A549 (cell line): ENCODE data around the gene APRT. TPM values are rescaled to one million over a fixed set of nuclear protein-coding genes. Genes with fewer than 3 reads are reported as not detected.

Source experiments
- ATAC-seq, 2 experiments: fragments of 200-7000 bp in 1 of 2; fragments of >200 bp in 1 of 2; cut with Nextera tagmentation in 1 of 2; cut with Tn5 transposase in 1 of 2; 3 replicates each; pipeline versions ENCODE4 v1.8.0 to v1.9.1; 2018 to 2020; ENCODE audit warnings: mild to moderate bottlenecking in 1 of 2, moderate library complexity in 1 of 2
- CTCF ChIA-PET: fragments of 300-600 bp; sonication (Branson Sonifier 250); formaldehyde crosslinking; extraction: SDS; loops from one replicate; lab custom pipeline; 2021; ENCODE audit warnings: antibody characterized with exemption, inconsistent platforms; lab: Yijun Ruan, JAX
- POLR2A ChIA-PET: fragments of 350-600 bp; formaldehyde crosslinking; extraction: SDS; loops from one replicate; lab custom pipeline; 2021; ENCODE audit warnings: antibody characterized with exemption, inconsistent platforms; lab: Yijun Ruan, JAX
- DNase-seq, 2 experiments: peaks; one replicate each; pipeline versions ENCODE4 v3.0.0 to v3.0.0-alpha.2; 2011 to 2016; ENCODE audit warnings: low read depth in 1 of 2, low spot score in 1 of 2
- FAIRE-seq: peaks from 2 replicates; lab custom pipeline; 2011; peaks lifted over from hg19 to GRCh38; lab: Jason Lieb, UNC
- H3K27ac ChIP-seq, 2 experiments: fragments of >200 bp; sonication (Bioruptor Twin); formaldehyde crosslinking; 3 replicates each; pipeline ENCODE4 v1.5.1; 2016 to 2017
- H3K4me1 ChIP-seq: fragments of >200 bp; sonication (Bioruptor Twin); formaldehyde crosslinking; 3 replicates; pipeline ENCODE4 v1.6.1; 2016
- H3K4me2 ChIP-seq: fragments of >200 bp; sonication (Bioruptor Twin); formaldehyde crosslinking; 3 replicates; pipeline ENCODE4 v1.6.1; 2016
- H3K4me3 ChIP-seq: fragments of >200 bp; sonication (Bioruptor Twin); formaldehyde crosslinking; 3 replicates; pipeline ENCODE4 v1.5.1; 2016
- H3K9me3 ChIP-seq: fragments of >200 bp; sonication (Bioruptor Twin); formaldehyde crosslinking; 3 replicates; pipeline ENCODE4 v1.6.1; 2016
- CBX8 ChIP-seq: fragments of 200-600 bp; sonication (generic); IDR thresholded peaks from 2 replicates; pipeline ENCODE4 v1.6.1; 2016
- CEBPB ChIP-seq, 2 experiments: fragments of >200 bp in 1 of 2; sonication (Bioruptor Twin) in 1 of 2; formaldehyde crosslinking in 1 of 2; IDR thresholded peaks; 2 replicates each; pipeline ENCODE4 v1.6.1; 2012 to 2016
- CTCF ChIP-seq: fragments of >200 bp; sonication (Bioruptor Twin); formaldehyde crosslinking; IDR thresholded peaks from 3 replicates; pipeline ENCODE4 v1.5.1; 2016
- EHF ChIP-seq: fragments of 250-450 bp; sonication (Bioruptor Pico); IDR thresholded peaks from 2 replicates; pipeline ENCODE4 v1.5.0; 2020; ENCODE audit warnings: mild to moderate bottlenecking
- EHMT2 ChIP-seq: fragments of 200-600 bp; sonication (generic); IDR thresholded peaks from 2 replicates; pipeline ENCODE4 v1.6.1; 2016; ENCODE audit warnings: antibody characterized with exemption, low read depth, mild to moderate bottlenecking, moderate library complexity
- FOSB ChIP-seq: fragments of 250-450 bp; sonication (Bioruptor Pico); IDR thresholded peaks from 2 replicates; pipeline ENCODE4 v1.5.0; 2020; ENCODE audit warnings: mild to moderate bottlenecking, moderate library complexity
- FOSL2 ChIP-seq, 2 experiments: fragments of 450-650 bp in 1 of 2; fragments of >200 bp in 1 of 2; sonication (Bioruptor Twin) in 1 of 2; formaldehyde crosslinking; IDR thresholded peaks; 2 replicates each; pipeline versions ENCODE4 v1.5.0 to v1.6.1; 2016 to 2020; ENCODE audit warnings: mild to moderate bottlenecking in 1 of 2, moderate library complexity in 1 of 2
- GATA3 ChIP-seq: IDR thresholded peaks from 2 replicates; pipeline ENCODE4 v1.6.1; 2012; ENCODE audit warnings: borderline replicate concordance
- HDAC2 ChIP-seq: fragments of 200-600 bp; sonication (generic); IDR thresholded peaks from 2 replicates; pipeline ENCODE4 v1.6.1; 2016
- HES2 ChIP-seq: fragments of >200 bp; sonication (Bioruptor Twin); formaldehyde crosslinking; IDR thresholded peaks from 2 replicates; pipeline ENCODE4 v1.6.1; 2016
- HMGXB4 ChIP-seq: fragments of 250-450 bp; sonication (Bioruptor Pico); IDR thresholded peaks from 2 replicates; pipeline ENCODE4 v1.5.0; 2021; ENCODE audit warnings: mild to moderate bottlenecking, moderate library complexity, borderline replicate concordance
- HOXA7 ChIP-seq: fragments of 250-450 bp; sonication (Bioruptor Pico); IDR thresholded peaks from 2 replicates; pipeline ENCODE4 v1.5.0; 2020; ENCODE audit warnings: mild to moderate bottlenecking, moderate library complexity
- JUN ChIP-seq, 2 experiments: fragments of >200 bp; sonication (Bioruptor Twin); formaldehyde crosslinking; IDR thresholded peaks; 2 replicates in 1 of 2; 3 replicates in 1 of 2; pipeline ENCODE4 v1.6.1; 2016 to 2017
- MAFK ChIP-seq: fragments of 450-650 bp; IDR thresholded peaks from 2 replicates; pipeline ENCODE4 v1.6.1; 2014; ENCODE audit not compliant: partially characterized antibody
- MAX ChIP-seq: IDR thresholded peaks from 2 replicates; pipeline ENCODE4 v1.6.1; 2012
- MAZ ChIP-seq: fragments of 150-350 bp; IDR thresholded peaks from 2 replicates; pipeline ENCODE4 v1.6.1; 2014; ENCODE audit warnings: antibody characterized with exemption, low read depth, low read length, borderline replicate concordance
- MYC ChIP-seq: IDR thresholded peaks from 2 replicates; pipeline ENCODE4 v1.6.1; 2012; ENCODE audit warnings: mild to moderate bottlenecking, inconsistent platforms, low read length, improper control_type of control experiment, borderline replicate concordance
- NFE2L2 ChIP-seq: fragments of 150-350 bp; conservative IDR thresholded peaks from 2 replicates; pipeline ENCODE4 v1.6.1; 2014; ENCODE audit warnings: low read length
- POLR2A ChIP-seq: IDR thresholded peaks from 2 replicates; pipeline ENCODE4 v1.6.1; 2012; ENCODE audit warnings: mild to moderate bottlenecking, low read length
- POLR2AphosphoS2 ChIP-seq: conservative IDR thresholded peaks from 2 replicates; pipeline ENCODE4 v1.6.1; 2012; ENCODE audit warnings: low read length, improper control_type of control experiment, inconsistent platforms
- RAD21 ChIP-seq, 2 experiments: fragments of >200 bp in 1 of 2; sonication (Bioruptor Twin) in 1 of 2; formaldehyde crosslinking in 1 of 2; IDR thresholded peaks in 1 of 2; conservative IDR thresholded peaks in 1 of 2; 2 replicates in 1 of 2; 3 replicates in 1 of 2; pipeline ENCODE4 v1.6.1; 2012 to 2018; ENCODE audit warnings: inconsistent platforms in 1 of 2
- RCOR1 ChIP-seq: fragments of 150-350 bp; IDR thresholded peaks from 2 replicates; pipeline ENCODE4 v1.6.1; 2014; ENCODE audit warnings: antibody characterized with exemption, low read length, low read depth
- SMC3 ChIP-seq: fragments of >200 bp; sonication (Bioruptor Twin); formaldehyde crosslinking; IDR thresholded peaks from 3 replicates; pipeline ENCODE4 v1.6.1; 2018; ENCODE audit warnings: inconsistent platforms
- TFCP2L1 ChIP-seq: fragments of 250-450 bp; sonication (Bioruptor Pico); IDR thresholded peaks from 2 replicates; pipeline ENCODE4 v1.5.0; 2021; ENCODE audit warnings: mild to moderate bottlenecking
- TP53 ChIP-seq: fragments of 250-450 bp; sonication (Bioruptor Pico); IDR thresholded peaks from 2 replicates; pipeline ENCODE4 v1.5.0; 2021; ENCODE audit warnings: mild to moderate bottlenecking, moderate library complexity
- ZNF302 ChIP-seq: fragments of 250-450 bp; sonication (Bioruptor Pico); IDR thresholded peaks from 2 replicates; pipeline ENCODE4 v1.9.0; 2021; ENCODE audit warnings: inconsistent platforms, mild to moderate bottlenecking, moderate library complexity
- ZSCAN20 ChIP-seq: fragments of 250-450 bp; sonication (Bioruptor Pico); IDR thresholded peaks from 2 replicates; pipeline ENCODE4 v1.8.0; 2022; ENCODE audit warnings: mild to moderate bottlenecking, moderate library complexity
- WGBS: methylation state at CpG from one replicate; pipeline ENCODE4 v1.1.6; 2017; ENCODE audit errors: missing lambda C conversion rate; 5-methylcytosine and 5-hydroxymethylcytosine counted together
- polyA plus RNA-seq, 4 experiments: library from polyadenylated mRNA; depleted of rRNA in 3 of 4; stranded (reverse); fragments of >200 nt; fragmentation: RNase III in 1 of 4; extraction: RNeasy Plus Mini Kit Qiagen cat#74134 plus additional on column Dnase treatment in 1 of 4; gene quantifications; 2 replicates in 3 of 4; 3 replicates in 1 of 4; pipeline ENCODE4 v1.2.3, GENCODE V29; 2011 to 2017
- TF ChIP-seq, protein P1 (sequence below): IDR thresholded peaks from 2 replicates; pipeline ENCODE4 v1.6.1; 2012
- TF ChIP-seq, protein P2 (sequence below): IDR thresholded peaks from 2 replicates; pipeline ENCODE4 v1.6.1; 2012; ENCODE audit warnings: low read depth, borderline replicate concordance
- TF ChIP-seq, protein P3 (sequence below): fragments of >200 bp; sonication (Bioruptor Twin); formaldehyde crosslinking; IDR thresholded peaks from 3 replicates; pipeline ENCODE4 v1.6.1; 2016

APRT gene
- polyA plus RNA-seq, 2 of the 4 experiments (the other 2 are of a cell fraction): 115 to 258 TPM

DNA sequence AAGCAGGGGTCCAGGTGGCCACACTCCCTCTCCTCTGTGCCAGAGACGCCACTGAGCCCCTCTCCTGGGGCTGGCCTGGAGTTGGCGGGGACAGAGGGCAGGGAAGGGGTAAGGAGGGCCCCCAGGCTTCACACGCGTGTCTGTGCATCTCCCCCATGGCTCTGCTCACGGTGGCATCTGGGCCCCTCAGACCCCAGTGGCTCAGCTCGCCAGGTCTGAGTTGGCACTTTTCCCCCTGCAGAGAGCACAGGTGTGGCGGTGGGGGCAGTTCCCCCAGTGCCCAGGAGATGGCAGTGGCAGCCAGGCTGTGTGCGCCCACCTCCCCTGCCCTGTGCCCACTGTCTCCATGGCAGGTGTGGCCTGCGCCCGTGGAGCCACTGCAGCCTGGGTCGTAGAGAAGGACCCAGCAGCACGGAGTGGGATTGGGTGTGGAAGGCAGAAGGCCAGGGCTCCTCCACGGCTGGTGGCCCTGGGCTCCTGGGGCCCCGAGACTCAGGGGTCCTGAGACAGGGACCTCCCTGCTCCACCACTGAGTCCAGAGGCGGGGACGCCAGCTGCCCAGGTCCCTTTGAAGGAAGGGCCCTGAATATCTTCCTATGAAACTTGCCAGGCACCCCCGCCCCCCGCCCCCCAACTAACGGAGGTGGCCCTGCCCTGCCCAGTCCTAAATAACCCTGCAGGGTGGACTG lies 4.3 kb upstream of the APRT start:
- CTCF ChIA-PET: interaction anchor here (0.5 to 5.9 kb wide), 19 partner anchors 11 to 354 kb away, joined by 3 to 39 read pairs (median 3); partner anchors contain the start of genes GALNS and TRAPPC2L
- TF ChIP-seq MAFK (peak; percentile 88), ZSCAN20 (CRISPR knock-in tag) (no peak), MAZ (no peak), GATA3 (no peak), HDAC2 (no peak), CEBPB (IDR thresholded peaks at IDR 0.05) (no peak), MYC (no peak), TFCP2L1 (CRISPR knock-in tag) (no peak), SMC3 (peak; percentile 61), RAD21 (conservative IDR thresholded peaks at IDR 0.05 in 1 of 2, IDR thresholded peaks at IDR 0.05 in 1 of 2) (peak; percentile 78 to 87), POLR2AphosphoS2 (no peak), FOSB (CRISPR knock-in tag) (no peak), RCOR1 (no peak), TP53 (CRISPR knock-in tag) (no peak), CTCF (peak; percentile 66), HMGXB4 (no peak), NFE2L2 (no peak), EHF (no peak), CBX8 (no peak), HES2 (no peak), EHMT2 (no peak), ZNF302 (CRISPR knock-in tag) (no peak), FOSL2 (IDR thresholded peaks at IDR 0.05) (no peak), FOSL2 (CRISPR knock-in tag; IDR thresholded peaks at IDR 0.05) (no peak), JUN (IDR thresholded peaks at IDR 0.05) (peak in 1 of 2 experiments; percentile 12; a peak in 1 of 5 replicates), HOXA7 (no peak), MAX (0 out of 2 replicates have a peak, but pooled peaks have one; percentile 7), POLR2A (no peak)
- TF ChIP-seq, protein P1, sequence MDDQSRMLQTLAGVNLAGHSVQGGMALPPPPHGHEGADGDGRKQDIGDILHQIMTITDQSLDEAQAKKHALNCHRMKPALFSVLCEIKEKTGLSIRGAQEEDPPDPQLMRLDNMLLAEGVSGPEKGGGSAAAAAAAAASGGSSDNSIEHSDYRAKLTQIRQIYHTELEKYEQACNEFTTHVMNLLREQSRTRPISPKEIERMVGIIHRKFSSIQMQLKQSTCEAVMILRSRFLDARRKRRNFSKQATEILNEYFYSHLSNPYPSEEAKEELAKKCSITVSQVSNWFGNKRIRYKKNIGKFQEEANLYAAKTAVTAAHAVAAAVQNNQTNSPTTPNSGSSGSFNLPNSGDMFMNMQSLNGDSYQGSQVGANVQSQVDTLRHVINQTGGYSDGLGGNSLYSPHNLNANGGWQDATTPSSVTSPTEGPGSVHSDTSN: no peak
- TF ChIP-seq, protein P2, sequence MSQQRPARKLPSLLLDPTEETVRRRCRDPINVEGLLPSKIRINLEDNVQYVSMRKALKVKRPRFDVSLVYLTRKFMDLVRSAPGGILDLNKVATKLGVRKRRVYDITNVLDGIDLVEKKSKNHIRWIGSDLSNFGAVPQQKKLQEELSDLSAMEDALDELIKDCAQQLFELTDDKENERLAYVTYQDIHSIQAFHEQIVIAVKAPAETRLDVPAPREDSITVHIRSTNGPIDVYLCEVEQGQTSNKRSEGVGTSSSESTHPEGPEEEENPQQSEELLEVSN: no peak
- TF ChIP-seq, protein P3, sequence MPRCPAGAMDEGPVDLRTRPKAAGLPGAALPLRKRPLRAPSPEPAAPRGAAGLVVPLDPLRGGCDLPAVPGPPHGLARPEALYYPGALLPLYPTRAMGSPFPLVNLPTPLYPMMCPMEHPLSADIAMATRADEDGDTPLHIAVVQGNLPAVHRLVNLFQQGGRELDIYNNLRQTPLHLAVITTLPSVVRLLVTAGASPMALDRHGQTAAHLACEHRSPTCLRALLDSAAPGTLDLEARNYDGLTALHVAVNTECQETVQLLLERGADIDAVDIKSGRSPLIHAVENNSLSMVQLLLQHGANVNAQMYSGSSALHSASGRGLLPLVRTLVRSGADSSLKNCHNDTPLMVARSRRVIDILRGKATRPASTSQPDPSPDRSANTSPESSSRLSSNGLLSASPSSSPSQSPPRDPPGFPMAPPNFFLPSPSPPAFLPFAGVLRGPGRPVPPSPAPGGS: no peak
- TF ChIP-seq, all 56 proteins: peak for 6
- no peak overlapping the region for H3K4me3 ChIP-seq
- 68% methylated on average over 10 of the region's 19 CpGs for WGBS
- FAIRE-seq (no peak), DNase-seq (peak; percentile 37 to 46), ATAC-seq (peak; percentile 23 to 47; a peak in 3 of 6 replicates)
- POLR2A ChIA-PET: no interaction called here
- peaks cover 5% of the 10 kb centered on the region; the same call in 2 of the 3 replicates for H3K4me1 ChIP-seq
- H3K4me2 ChIP-seq: no peak overlapping the region
- H3K9me3 ChIP-seq: no peaks in the 10 kb centered on the region
- no peak overlapping the region for H3K27ac ChIP-seq
